Fibroblast of lung (primary cell): ENCODE data around the gene SPRED2.

Source experiments
- EZH2 ChIP-seq: IDR thresholded peaks from 2 replicates; pipeline ENCODE4 v1.5.1; 2012; ENCODE audit warnings: low read length, control low read depth, mild to moderate bottlenecking; ENCODE audit errors: missing control alignments
- TF ChIP-seq, protein P1 (sequence below), 2 donors: IDR thresholded peaks in 1 of 2; conservative IDR thresholded peaks in 1 of 2; 1 replicate in 1 of 2; 2 replicates in 1 of 2; pipeline ENCODE4 v1.5.1; 2011 to 2012; ENCODE audit warnings: low read length in 2 of 2, control low read depth in 1 of 2, inconsistent platforms in 1 of 2, low read depth in 1 of 2, mild to moderate bottlenecking in 1 of 2

DNA sequence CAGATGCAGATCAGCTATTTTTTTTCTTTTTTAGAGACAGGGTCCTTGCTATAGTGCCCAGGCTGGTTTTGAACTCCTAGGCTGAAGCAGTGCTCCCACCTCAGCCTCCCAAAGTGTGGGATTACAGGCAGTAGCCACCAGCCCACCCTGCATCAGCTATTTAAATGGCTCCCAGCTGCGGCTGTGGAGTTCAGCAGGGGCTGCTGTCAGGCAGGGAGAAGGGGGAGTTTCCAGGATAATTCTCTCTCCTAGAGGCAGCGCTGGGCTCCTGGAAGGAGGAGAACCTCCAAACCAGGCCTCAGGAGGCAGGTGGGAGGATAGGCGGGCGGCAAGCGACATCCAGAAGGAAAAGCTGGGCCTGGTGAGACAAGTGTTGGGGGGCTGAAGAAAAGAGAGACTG is 139.0 kb downstream of the SPRED2 start:
- TF ChIP-seq, protein P1, sequence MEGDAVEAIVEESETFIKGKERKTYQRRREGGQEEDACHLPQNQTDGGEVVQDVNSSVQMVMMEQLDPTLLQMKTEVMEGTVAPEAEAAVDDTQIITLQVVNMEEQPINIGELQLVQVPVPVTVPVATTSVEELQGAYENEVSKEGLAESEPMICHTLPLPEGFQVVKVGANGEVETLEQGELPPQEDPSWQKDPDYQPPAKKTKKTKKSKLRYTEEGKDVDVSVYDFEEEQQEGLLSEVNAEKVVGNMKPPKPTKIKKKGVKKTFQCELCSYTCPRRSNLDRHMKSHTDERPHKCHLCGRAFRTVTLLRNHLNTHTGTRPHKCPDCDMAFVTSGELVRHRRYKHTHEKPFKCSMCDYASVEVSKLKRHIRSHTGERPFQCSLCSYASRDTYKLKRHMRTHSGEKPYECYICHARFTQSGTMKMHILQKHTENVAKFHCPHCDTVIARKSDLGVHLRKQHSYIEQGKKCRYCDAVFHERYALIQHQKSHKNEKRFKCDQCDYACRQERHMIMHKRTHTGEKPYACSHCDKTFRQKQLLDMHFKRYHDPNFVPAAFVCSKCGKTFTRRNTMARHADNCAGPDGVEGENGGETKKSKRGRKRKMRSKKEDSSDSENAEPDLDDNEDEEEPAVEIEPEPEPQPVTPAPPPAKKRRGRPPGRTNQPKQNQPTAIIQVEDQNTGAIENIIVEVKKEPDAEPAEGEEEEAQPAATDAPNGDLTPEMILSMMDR (conservative IDR thresholded peaks at IDR 0.05 in 1 of 2, IDR thresholded peaks at IDR 0.05 in 1 of 2; ENCODE audit: low read depth in 1 of 2, low read length in 2 of 2): no peak
- TF ChIP-seq EZH2: no peak
